GM12878 (cell line): Measurements from ENCODE around the gene EMX1.

Experiments
- PAX5 ChIP-seq: IDR thresholded peaks from 2 replicates; pipeline ENCODE4 v1.6.1; 2011; ENCODE audit warnings: low read depth, low read length, borderline replicate concordance
- TCF7 ChIP-seq: IDR thresholded peaks from 2 replicates; pipeline ENCODE4 v1.6.1; 2014; ENCODE audit warnings: antibody characterized with exemption, borderline replicate concordance

GRCh38 chr2:72956050-72956395, 38.7 kb downstream of the EMX1 start:
- TF ChIP-seq TCF7, result no peak
- TF ChIP-seq PAX5, result no peak
